GM12878 (cell line): ENCODE measurements around the gene NLRP5. TPM values are rescaled to one million over a fixed set of nuclear protein-coding genes. Genes with fewer than 3 reads are reported as not detected.

Experiments
- ATAC-seq: fragments of 200-7000 bp; cut with Tn5 transposase; 3 replicates; pipeline ENCODE4 v1.9.1; 2020; ENCODE audit warnings: mild to moderate bottlenecking, moderate library complexity
- BruUV-seq: library from RNA; stranded (reverse); fragments of 400-500 nt; replicated peaks from 2 replicates; lab custom pipeline; 2021; lab: Mats Ljungman, UMichigan
- CTCF ChIA-PET: fragments of 300-600 bp; sonication (Branson Sonifier 250); formaldehyde crosslinking; extraction: SDS; loops from one replicate; lab custom pipeline; 2021; ENCODE audit warnings: inconsistent platforms; lab: Yijun Ruan, JAX
- POLR2A ChIA-PET: fragments of 350-600 bp; formaldehyde crosslinking; extraction: SDS; loops from one replicate; lab custom pipeline; 2021; ENCODE audit warnings: inconsistent platforms; lab: Charles Lee
- RAD21 ChIA-PET: fragments of 300-600 bp; sonication (Branson Sonifier 250); formaldehyde crosslinking; loops from one replicate; lab custom pipeline; 2023; ENCODE audit warnings: antibody characterized with exemption; ENCODE audit not compliant: unreplicated experiment; lab: Charles Lee
- SMC1A ChIA-PET: fragments of 300-600 bp; sonication (Branson Sonifier 250); formaldehyde crosslinking; loops from one replicate; lab custom pipeline; 2023; ENCODE audit not compliant: unreplicated experiment, uncharacterized antibody; lab: Charles Lee
- DNase-seq: peaks from one replicate; pipeline ENCODE4 v3.0.0-alpha.2; 2011; ENCODE audit warnings: low read depth, low spot score
- FAIRE-seq: peaks from 3 replicates; lab custom pipeline; 2011; peaks lifted over from hg19 to GRCh38; lab: Jason Lieb, UNC
- H2AFZ ChIP-seq: 2 replicates; pipeline ENCODE4 v1.6.0; 2011; ENCODE audit warnings: low read depth, low read length, control low read depth; ENCODE audit not compliant: control insufficient read depth
- H3K27ac ChIP-seq: 2 replicates; pipeline ENCODE4 v1.5.1; 2011; ENCODE audit warnings: control low read depth; ENCODE audit not compliant: control insufficient read depth, insufficient read depth
- H3K27me3 ChIP-seq, 2 experiments: replicated peaks in 1 of 2; 2 replicates each; pipeline versions ENCODE4 v1.6.0 to v1.6.1; 2011; ENCODE audit warnings: low read length in 1 of 2; ENCODE audit not compliant: control insufficient read depth in 2 of 2, insufficient read depth in 2 of 2
- H3K36me3 ChIP-seq, 2 experiments: 2 replicates each; pipeline ENCODE4 v1.5.1; 2011; ENCODE audit warnings: low read length in 1 of 2; ENCODE audit not compliant: control insufficient read depth in 2 of 2, insufficient read depth in 2 of 2
- H3K4me1 ChIP-seq: 2 replicates; pipeline ENCODE4 v1.6.1; 2011; ENCODE audit warnings: mild to moderate bottlenecking, low read length, moderate library complexity, mixed read lengths; ENCODE audit not compliant: control insufficient read depth, insufficient read depth
- H3K4me2 ChIP-seq: 2 replicates; pipeline ENCODE4 v1.6.0; 2011; ENCODE audit warnings: control low read depth; ENCODE audit not compliant: control insufficient read depth, insufficient read depth
- H3K4me3 ChIP-seq: fragments of 200-600 bp; sonication (generic); 2 replicates; pipeline ENCODE4 v1.5.1; 2016
- H3K79me2 ChIP-seq: 2 replicates; pipeline ENCODE4 v1.6.0; 2011; ENCODE audit warnings: low read length; ENCODE audit not compliant: control insufficient read depth, insufficient read depth
- H3K9ac ChIP-seq: 2 replicates; pipeline ENCODE4 v1.8.0; 2011; ENCODE audit warnings: low read length, control low read depth, mixed read lengths; ENCODE audit not compliant: control insufficient read depth, insufficient read depth
- H3K9me3 ChIP-seq: replicated peaks from 3 replicates; pipeline ENCODE4 v1.5.1; 2011; ENCODE audit warnings: mild to moderate bottlenecking, low read length; ENCODE audit not compliant: control insufficient read depth, insufficient read depth
- H4K20me1 ChIP-seq: 2 replicates; pipeline ENCODE4 v1.6.0; 2011; ENCODE audit not compliant: control insufficient read depth, insufficient read depth
- ETV6 ChIP-seq, 2 experiments: fragments of 450-650 bp in 1 of 2; IDR thresholded peaks in 1 of 2; conservative IDR thresholded peaks in 1 of 2; 2 replicates each; pipeline ENCODE4 v1.6.1; 2014; ENCODE audit warnings: antibody characterized with exemption in 1 of 2, borderline replicate concordance in 1 of 2, low read depth in 1 of 2, mild to moderate bottlenecking in 1 of 2, moderate library complexity in 1 of 2
- HDAC6 ChIP-seq: fragments of 200-600 bp; sonication (generic); IDR thresholded peaks from one replicate; pipeline ENCODE4 v1.8.0; 2017; ENCODE audit warnings: antibody characterized with exemption; ENCODE audit not compliant: unreplicated experiment
- IKZF2 ChIP-seq, 2 experiments: fragments of 450-650 bp; IDR thresholded peaks; 2 replicates each; pipeline ENCODE4 v1.6.1; 2017; ENCODE audit warnings: mild to moderate bottlenecking in 2 of 2, moderate library complexity in 2 of 2
- MEF2A ChIP-seq: IDR thresholded peaks from 2 replicates; pipeline ENCODE4 v1.6.1; 2011; ENCODE audit warnings: low read depth, mild to moderate bottlenecking, low read length, moderate library complexity; ENCODE audit not compliant: insufficient read depth
- MTA3 ChIP-seq: IDR thresholded peaks from 2 replicates; pipeline ENCODE4 v1.6.1; 2012; ENCODE audit warnings: low read length, inconsistent platforms, borderline replicate concordance
- NBN ChIP-seq: fragments of 450-650 bp; IDR thresholded peaks from 2 replicates; pipeline ENCODE4 v1.6.1; 2016
- PAX5 ChIP-seq: IDR thresholded peaks from 2 replicates; pipeline ENCODE4 v1.6.1; 2011; ENCODE audit warnings: low read depth, low read length, borderline replicate concordance
- SP1 ChIP-seq: IDR thresholded peaks from one replicate; pipeline ENCODE4 v1.6.1; 2011; ENCODE audit warnings: low read depth, low read length
- TAF1 ChIP-seq: IDR thresholded peaks from 2 replicates; pipeline ENCODE4 v1.6.1; 2011; ENCODE audit warnings: mild to moderate bottlenecking, low read depth, low read length, borderline replicate concordance
- TARDBP ChIP-seq: IDR thresholded peaks from 2 replicates; pipeline ENCODE4 v1.6.1; 2016; ENCODE audit warnings: borderline replicate concordance
- WGBS: methylation state at CpG from one replicate; pipeline ENCODE4 v1.1.6; 2016; ENCODE audit warnings: low lambda C conversion rate; ENCODE audit not compliant: insufficient replicate concordance, insufficient coverage; ENCODE audit errors: missing lambda C conversion rate; 5-methylcytosine and 5-hydroxymethylcytosine counted together
- in situ Hi-C: fragments of 300-500 bp; cut with MboI; formaldehyde crosslinking; loops from 9 replicates; pipeline ENCODE4 v1.14.3; 2018; ENCODE audit warnings: mixed read lengths
- intact Hi-C: fragments of 100-400 bp; cut with micrococcal nuclease; formaldehyde crosslinking; loops from one replicate; pipeline ENCODE4 v1.14.2; 2022; ENCODE audit not compliant: unreplicated experiment
- polyA plus RNA-seq, 11 experiments: library from polyadenylated mRNA; depleted of rRNA in 4 of 11; unstranded in 6 of 11; stranded (reverse) in 5 of 11; fragments of >200 nt; fragmentation: Nextera tagmentation in 4 of 11; fragmentation: Illumina TruSeq in 1 of 11; extraction: Ambion mirVana in 4 of 11; extraction: Trizol in 1 of 11; gene quantifications; 1 replicate in 1 of 11; 2 replicates in 10 of 11; pipeline versions ENCODE4 v1.2.1 to v1.2.3, GENCODE V29; 2011 to 2016; ENCODE audit warnings: inconsistent platforms in 2 of 11, missing spikeins in 2 of 11, low read depth in 1 of 11
- total RNA-seq, 4 experiments: library from RNA; depleted of rRNA in 3 of 4; stranded (reverse); fragments of >200 nt in 3 of 4; fragmentation: Illumina TruSeq in 1 of 4; extraction: Trizol in 1 of 4; gene quantifications; 2 replicates each; pipeline versions ENCODE4 v1.2.1 to v1.2.3, GENCODE V29; 2013 to 2021
- TF ChIP-seq, protein P1 (sequence below): IDR thresholded peaks from 2 replicates; pipeline ENCODE4 v1.6.1; 2011; ENCODE audit warnings: low read depth, low read length, improper control_type of control experiment, borderline replicate concordance

Gene NLRP5
- total and polyA plus RNA-seq, 10 of the 15 experiments (the other 5 are each of a cell fraction or from before 2014, with no cell fraction given), result 0.01 TPM; not detected in 9

DNA sequence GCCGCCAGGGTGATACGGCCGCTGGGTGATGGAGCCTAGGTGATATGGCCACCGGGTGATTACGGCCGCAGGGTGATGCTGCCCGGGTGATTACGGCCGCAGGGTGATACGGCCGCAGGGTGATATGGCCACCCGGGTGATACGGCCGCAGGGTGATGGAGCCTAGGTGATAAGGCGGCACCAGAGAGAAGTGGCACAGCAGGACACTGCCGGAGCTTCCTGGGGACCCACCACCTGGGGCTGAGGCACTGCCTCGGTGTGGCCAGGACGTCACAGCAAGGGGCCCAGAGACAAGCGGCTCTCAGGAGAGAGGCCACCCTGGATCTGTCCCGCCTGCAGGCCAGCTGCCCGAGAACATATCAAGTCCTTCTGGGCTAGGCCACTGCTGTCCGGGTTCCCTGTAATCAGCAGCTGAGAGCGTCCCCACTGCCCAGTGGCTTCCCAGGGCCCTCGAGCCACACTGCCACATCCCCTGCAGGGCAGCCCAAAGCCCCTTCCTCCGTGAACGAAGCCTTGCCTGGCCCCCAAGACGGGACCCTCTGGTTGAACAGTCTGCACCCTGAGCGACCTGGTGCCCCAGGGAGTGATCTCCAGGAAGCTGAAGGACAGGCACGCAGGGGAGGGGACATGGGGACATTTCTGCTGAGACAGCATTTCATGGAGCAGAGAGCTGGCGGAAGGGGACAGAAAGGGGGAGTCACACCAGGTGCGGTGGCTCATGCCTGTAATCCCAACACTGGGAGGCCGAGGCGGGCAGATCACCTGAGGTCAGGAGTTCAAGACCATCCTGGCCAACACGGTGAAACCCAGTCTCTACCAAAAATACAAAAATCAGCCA, 112.4 kb downstream of the NLRP5 start (continued):
- TF ChIP-seq HDAC6 (no peak), ETV6 (conservative IDR thresholded peaks at IDR 0.05 in 1 of 2, IDR thresholded peaks at IDR 0.05 in 1 of 2; ENCODE audit: borderline replicate concordance in 1 of 2, low read depth in 1 of 2) (no peak), PAX5 (no peak), MTA3 (no peak), MEF2A (no peak)
- TF ChIP-seq, protein P1, sequence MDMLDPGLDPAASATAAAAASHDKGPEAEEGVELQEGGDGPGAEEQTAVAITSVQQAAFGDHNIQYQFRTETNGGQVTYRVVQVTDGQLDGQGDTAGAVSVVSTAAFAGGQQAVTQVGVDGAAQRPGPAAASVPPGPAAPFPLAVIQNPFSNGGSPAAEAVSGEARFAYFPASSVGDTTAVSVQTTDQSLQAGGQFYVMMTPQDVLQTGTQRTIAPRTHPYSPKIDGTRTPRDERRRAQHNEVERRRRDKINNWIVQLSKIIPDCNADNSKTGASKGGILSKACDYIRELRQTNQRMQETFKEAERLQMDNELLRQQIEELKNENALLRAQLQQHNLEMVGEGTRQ, result no peak

DNA sequence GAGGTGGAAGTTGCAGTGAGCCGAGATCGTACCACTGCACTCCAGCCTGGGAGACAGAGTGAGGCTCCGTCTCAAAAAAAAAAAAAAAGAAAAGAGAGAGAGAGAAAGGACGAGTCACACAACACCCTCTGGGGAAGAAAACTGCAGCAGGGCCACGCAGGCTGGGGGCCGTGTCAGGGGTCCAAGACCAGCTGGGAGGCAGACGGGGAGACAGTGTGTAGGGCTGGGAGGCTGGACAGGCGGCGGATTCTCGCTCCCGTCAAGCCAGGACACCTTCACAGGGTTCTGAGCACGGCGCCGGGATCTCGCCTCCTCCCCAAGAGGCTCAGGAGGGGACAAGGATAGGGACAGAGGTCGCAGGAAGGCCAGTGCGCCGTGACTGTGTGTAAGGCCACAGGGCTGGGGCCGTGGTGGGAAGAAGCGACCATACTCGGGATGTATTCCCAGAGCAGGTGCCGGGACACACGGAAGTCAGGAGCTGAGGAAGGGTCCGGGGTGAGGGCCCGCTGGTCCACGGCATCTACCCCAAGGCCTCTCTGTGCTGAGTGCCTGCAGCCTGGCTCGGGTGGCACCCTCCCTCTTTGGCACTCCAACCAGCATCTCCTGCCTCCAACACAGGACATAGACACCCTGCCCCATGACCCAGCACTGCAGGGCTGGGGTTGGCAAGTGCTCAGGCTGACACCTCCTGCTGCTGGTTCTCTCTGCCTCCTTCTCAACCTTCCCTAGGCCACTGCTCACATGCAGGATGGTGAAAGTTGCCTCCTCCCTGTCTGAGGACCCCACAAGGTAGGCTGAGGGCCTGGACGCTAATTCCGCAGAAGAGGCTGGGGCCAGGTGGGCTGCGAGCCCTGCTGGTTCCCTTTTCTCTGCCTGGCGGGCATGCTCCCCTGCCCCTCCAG, 113.3 kb downstream of the NLRP5 start:
- WGBS, result 96% methylated on average over 23 of the region's 31 CpGs
- FAIRE-seq, result no peak

More for the DNA sequence above, 113.3 kb downstream of the NLRP5 start:
- CTCF ChIA-PET, result no interaction called here
- H3K4me3 ChIP-seq, result no peak overlapping the region
- H3K4me1 ChIP-seq, result no peaks in the 10 kb centered on the region
- no peak for TF ChIP-seq IKZF2 (IDR thresholded peaks at IDR 0.05)
- no peak for TF ChIP-seq TAF1
- no peak for TF ChIP-seq NBN
- TF ChIP-seq TARDBP, result no peak
- no peak for TF ChIP-seq SP1
- H3K9me3 ChIP-seq, result no peaks in the 10 kb centered on the region; the same call in 2 of the 3 replicates
- BruUV-seq, result no TSS peak
- no peak overlapping the region for H3K27ac ChIP-seq
- no peaks in the 10 kb centered on the region for H4K20me1 ChIP-seq
- no peak overlapping the region for H2AFZ ChIP-seq
- no peak overlapping the region for H3K9ac ChIP-seq
- RAD21 ChIA-PET, result no interaction called here
- intact Hi-C loops, result no loop called here
- POLR2A ChIA-PET, result no interaction called here
- H3K79me2 ChIP-seq, result peaks cover 5% of the 10 kb centered on the region
- DNase-seq (no peak), ATAC-seq (no peak)
- in situ Hi-C loops, result no loop called here
- SMC1A ChIA-PET, result no interaction called here
- no peak overlapping the region for H3K4me2 ChIP-seq
- H3K36me3 ChIP-seq, result peaks cover 3 to 28% of the 10 kb centered on the region in 2 experiments; a peak in 3 of 4 replicates
- no peaks in the 10 kb centered on the region for H3K27me3 ChIP-seq
